GM19043 (cell line): Measurements from ENCODE around the gene ATP2B2.
"Not testable (repeated sequence)": the region's sequence is repeated elsewhere in the genome, so short reads cannot be mapped to it uniquely, and the experiment has no call there.

Source experiments
- ATAC-seq: cut with Tn5 transposase; IDR thresholded peaks from one replicate; pipeline ENCODE4 v1.9.1; 2021; ENCODE audit warnings: low read depth; ENCODE audit not compliant: unreplicated experiment

ATP2B2 gene

DNA sequence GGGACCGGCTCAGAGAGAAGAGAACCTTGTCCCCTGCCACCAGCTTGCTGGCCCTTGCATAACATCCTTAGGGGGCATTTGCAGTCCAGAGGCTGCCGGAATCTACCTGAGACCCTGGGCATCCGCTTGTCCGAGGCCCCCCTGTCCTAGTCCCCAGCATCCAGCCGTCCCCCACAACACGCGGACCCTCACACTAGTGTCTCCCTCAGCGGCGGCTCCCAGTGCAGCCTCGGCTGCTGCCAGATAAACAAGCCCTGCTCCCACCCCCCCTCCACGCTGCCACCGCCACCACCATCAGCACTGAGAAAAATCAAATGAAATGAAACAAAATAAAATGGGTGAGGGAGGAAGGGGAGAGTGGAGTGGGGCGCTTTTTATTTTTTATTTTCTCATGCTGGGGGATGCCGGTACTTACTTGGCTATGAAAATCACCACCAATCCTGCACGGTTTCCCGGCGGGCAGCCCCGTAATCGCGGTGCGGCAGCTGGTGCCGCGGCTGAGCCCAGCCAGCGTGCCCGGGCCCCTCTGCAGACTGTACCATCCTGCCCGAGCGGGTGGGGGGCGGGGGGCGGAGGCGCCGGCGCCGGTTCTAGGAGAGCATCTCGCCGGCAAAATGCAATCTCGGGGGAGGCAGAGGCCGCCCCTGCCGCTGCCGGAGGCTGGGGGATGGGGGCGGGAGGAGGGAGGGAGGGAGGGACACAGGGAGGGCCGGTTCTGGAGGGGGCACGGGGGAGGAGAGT is at the start of gene ATP2B2:
Gene ATP2B2, minus strand, starts transcription at position 537 of the 741 bp plus-strand sequence. CDS start 56,043 bp downstream, outside the sequence.
- ATAC-seq = no peak

DNA sequence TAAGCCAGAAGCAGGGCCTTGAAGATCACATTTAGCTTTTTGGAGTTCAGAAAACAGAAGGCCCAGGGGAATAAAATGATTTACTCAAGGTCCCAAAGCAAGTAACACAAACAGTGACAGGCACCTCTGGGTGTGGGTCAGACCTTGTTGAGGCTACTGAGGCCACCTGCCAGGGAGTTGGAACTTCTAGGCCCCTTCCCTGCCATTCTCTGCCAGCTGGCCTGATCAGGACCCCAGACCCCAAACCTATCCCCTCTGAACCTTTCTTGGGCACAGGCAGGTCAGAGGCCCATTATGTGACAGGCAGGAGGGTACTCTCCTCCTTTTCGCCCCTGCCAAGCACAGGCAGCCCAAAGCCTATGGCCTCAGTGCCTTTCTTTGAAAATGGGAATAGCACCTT is 49.4 kb upstream of the ATP2B2 start:
- no peak for ATAC-seq

DNA sequence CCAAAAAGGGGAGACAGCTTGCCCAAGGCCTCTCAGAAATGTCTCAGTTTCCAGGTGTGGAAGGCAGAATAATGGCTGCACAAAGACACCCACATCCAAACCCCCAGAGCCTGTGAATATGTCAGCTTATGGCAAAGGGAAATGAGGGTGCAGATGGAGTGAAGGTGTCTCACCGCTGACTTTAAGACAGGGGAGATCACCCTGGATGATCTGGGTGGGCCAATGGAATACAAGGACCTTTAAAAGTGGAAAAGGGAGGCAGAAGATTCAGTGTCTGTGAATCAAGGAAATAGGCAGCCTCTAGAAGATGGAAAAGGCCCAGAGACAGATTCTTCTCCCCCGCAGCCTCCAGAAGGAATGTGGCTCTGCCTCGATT is 48.8 kb upstream of the ATP2B2 start:
- ATAC-seq = no peak

DNA sequence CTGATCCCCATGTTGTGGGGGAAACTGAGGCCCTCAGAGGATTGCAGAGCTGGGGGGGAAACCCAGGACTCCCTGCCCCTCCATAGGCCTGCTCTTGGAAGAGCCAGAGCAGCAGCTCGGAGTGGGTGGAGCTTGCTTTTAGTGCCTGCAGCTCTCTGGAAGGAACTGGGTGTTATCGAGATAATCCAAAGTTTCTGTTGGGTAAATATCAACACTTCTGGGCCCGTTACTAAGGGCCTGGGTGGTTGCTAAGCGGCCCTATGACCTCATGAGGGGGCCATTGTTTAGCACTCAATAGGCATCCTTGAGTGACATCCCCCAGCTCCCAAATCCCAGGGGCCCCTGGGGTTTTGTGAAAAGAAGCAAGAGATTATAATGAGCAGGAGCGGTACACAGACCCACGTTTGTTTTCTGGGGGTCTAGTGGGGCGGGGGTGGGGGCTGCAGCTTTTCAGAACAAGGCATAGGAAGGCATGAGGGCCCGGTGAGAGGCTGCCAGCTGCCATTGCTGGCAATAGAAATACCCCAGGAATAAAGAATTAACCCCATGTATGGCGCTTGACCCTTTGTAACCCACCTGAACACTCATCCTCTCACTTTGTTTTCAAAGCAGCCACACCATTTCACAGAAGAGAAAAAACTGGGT is 48.3 kb upstream of the ATP2B2 start:
- no peak for ATAC-seq

DNA sequence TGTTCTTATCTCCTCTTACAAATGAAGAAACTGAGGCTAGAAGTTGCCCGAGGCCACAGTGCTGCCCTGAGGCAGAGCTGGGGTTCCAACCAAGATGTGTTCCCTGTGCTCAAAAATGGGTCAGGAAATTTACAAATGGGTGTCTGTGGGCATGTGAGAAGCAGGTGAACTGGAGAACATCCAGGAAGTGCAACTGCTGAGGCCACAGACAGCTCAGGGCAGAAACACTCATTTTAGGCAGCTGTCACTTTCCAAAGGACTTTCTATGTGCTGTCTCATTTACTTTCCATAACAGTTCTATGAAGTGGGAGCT is 47.2 kb upstream of the ATP2B2 start:
- ATAC-seq = no peak

DNA sequence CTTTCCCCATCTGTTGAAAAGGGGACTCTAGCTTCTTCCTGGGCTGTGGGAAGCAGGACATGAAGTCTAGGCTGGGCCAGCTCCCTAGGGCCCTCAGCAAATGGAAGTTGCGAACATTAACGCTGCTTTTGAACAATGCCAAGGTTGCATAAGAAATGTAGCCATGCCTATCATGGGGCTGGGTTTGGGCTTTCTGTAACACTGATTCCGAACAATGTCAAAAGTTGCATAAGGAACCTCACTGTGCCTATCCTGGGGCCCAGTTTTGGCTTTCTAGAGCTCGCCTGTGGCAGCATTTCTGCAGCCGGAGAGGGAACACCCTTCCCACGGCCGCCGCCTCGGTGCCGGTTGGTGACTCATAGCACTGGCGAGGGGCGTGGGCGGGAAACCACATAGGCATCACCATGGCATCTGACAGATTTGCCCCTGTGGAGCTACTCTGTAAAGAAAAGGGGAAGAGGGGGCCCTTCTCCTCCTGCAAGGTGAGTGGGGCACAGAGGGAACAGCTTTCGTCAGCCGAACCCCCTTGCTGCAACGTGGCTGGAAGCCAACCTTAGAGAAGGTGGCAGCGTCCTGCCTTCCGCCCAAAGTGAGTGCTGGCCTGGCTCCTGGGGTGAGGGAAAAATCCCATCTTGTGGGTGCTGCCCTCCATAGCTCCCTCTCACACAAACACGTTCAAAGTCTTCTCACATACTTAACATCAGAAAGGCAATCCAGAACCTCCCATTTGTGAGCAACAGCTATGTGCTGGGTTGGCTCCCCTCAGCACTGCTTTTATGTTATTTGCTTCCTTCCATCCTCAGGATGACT is 46.6 kb upstream of the ATP2B2 start:
- ATAC-seq = no peak

DNA sequence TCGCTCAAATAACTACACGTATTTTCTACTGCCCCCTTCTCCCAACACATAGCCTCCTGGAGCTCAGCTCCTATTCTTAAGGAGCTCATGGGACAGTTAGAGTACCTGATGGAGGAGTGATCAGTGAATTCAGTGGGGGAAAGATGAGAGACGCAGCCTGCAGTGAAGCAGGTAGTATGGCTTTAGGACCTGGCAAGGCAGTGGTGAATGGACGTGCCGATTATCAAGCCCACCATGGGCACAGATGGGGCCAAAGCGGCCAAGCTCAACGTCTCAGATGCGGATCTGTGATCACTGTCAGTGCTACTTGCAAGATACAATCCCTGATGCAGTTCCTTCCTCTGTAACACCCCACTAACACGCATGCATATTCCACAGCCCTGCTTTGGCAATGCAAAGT is 45.8 kb upstream of the ATP2B2 start:
- ATAC-seq = no peak

DNA sequence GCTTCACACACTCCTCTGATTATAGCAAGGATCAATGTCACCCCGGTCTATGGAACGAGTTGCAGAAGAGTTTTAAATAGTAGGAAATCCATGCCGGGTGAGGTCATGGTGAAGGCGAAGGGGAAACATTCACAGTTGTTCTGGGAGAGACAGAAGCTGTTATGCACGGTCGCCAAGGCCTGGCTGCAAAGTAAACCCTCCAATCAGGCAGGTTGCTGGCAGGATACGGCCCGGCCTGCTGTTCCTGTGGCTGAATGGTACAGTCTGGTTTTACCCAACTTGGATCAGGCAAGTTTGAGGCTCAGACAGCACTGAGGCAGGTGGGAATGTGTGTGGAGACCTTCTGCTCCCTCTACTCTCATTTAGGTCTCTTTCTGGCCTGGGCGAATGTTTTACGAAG is 45.3 kb upstream of the ATP2B2 start:
- ATAC-seq = no peak

DNA sequence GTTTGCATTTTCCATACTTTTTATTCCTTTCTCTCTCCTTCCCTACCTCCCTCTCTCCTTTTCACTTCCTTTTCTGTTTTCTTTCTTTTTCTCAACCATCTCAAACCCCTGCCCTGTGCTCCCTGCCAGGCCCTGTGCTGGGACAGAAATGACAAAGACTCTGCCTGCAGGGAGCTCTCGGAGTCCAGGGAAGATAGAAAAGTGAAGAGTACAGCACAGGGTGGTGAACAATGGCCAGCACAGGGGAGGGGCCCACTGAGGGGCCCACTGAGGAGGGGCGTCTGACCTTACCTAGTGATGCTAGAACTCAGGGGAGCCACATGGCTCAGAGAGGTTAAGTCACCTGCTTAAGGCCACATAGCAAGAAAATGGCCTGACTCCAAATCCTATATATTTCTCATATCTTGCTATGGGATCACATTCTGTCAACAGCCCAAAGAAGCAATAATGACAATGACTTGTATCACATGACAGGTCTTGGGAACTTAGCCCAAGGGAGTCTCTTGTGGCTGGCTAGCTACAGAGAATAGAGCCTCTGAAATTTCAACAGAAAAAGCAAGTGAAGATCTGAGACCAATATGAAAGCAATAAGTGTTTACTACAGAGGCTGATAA is 44.3 kb upstream of the ATP2B2 start:
- ATAC-seq = no peak

DNA sequence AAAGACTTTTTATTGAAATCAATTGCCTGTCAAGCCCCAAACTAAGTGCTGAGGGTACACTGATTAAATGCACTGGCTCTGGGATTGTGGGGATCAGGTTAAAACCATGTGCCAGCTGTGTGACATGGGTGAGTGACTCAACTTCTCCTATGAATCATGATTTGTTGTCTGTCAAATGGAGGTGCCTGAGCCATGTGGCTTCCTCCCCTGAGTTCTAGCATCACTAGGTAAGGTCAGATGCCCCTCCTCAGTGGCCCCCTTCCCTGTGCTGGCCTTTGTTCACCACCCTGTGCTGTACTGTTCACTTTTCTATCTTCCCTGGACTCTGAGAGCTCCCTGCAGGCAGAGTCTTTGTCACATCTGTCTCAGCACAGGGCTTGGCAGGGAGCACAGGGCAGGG is 43.6 kb upstream of the ATP2B2 start:
- ATAC-seq = no peak

DNA sequence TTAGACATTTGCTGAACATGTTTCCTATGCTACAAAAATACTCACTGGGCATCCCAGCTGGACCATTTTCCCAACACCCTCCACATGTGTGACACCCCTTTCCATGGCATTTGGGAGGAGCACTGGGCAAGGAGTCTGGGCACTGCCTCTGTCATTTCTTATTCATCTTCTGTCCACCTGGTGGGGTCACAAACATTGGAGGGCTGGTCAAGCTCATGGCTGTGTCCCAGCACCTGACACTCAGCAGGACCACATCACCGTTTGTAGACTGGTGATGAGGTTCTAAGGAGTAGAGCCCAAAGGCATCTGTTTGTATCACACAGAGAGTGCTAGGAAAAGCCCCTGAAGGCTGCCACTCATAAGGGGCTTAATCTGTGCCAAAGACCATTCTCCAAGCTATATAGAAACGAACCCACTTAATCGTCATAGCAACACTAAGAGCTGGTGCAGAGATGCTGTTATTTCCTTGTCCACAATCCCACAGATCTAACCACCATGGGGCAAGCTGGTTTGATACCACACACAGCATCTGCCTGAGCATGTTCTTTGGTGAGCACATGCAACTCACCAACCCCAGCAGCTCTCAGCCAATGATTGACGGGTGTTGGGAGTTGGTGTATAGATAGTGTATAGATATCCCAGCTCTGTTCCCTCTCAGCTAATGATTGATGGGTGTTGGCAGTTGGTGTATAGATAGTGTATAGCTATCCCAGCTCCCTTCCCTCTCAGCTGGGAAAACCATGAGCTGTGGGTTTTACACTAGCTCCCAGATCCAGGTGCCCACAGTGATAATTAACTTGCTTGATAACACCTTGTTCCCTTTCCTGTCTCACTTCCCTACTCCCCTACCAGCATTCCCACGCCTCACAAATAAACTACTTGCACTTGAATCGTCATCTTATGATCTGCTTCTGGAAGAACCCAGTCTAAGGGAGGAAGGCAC is 42.7 kb upstream of the ATP2B2 start:
- ATAC-seq = no peak

DNA sequence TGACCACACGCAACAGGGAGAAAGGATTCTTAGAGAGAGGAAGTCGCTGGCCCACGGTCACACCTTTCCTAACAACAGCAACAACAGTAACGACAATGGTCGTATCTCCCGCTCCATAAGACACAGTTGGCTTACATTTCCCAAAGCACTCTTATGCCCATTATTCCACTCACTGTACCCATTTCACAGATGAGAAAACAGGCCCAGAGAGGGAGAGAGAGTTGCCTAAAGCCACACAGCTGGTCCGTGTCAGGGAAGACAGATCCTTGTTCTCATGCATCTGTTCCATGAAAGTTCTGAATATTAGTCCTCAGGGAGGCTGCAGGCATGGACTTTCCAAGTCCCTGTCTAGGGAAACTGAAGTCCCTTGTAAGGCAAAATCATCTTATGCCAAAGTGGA is 42.0 kb upstream of the ATP2B2 start:
- no peak for ATAC-seq

DNA sequence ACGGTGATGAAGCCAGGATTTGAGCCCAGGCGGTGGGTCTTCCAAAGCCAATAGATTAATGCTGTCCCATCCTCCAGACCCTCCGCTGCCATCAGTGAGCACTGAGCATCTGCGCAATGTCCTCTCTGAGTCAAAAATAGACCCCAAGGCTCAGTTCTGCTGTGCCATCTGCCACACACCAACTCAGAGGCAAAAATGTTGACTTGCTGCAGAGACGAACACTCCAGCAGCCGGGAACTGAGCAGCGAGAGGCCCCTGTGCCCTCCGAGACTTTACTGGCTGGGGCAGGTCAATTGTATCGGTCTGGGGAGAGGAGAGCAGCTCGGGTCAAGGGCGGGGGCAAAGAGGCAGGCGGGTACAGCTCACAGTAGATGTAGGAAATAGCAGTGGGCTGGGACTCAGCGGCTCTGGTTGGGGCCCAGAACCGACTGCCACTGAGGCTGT is 41.5 kb upstream of the ATP2B2 start:
- ATAC-seq = no peak

DNA sequence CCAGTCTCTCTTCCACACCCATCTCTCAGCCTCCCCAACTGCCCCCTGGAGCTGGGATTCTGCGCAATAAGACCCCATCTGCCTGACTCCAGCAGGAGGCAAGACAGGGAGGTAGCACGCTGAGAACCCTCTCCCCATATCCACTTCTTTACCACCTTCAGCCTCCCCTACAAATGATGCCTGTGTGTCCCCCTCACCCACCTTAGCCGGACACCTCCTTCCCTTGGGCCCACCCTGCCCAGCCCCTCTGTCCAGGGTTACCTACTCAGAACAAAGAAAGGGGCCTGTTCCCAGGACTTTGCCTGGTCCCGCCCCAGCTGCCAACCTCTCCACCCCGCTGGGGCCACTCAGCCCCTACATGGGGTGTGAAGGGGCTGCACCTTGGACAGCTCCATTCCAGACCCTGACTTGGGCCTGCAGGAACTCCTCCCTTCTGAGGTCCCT is 40.8 kb upstream of the ATP2B2 start:
- no peak for ATAC-seq

DNA sequence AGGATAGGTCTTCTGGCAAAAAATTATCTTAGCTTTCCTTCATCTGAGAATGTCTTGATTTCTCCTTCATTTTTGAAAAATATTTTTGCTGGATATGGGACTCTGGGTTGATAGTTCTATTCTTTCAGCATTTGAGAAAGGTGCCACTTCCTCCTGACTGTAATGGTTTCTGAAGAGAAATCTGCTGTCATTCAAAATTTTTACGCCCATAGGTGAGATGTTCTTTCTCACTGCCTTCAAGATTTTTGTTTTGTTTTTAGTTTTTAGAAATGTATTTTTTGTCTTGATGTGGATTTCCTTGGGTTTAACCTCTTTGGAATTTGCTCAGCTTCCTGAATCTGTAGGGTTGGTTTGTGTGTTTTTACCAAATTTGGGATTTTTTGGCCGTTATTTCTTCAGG is 37.1 kb upstream of the ATP2B2 start:
- ATAC-seq = no peak

DNA sequence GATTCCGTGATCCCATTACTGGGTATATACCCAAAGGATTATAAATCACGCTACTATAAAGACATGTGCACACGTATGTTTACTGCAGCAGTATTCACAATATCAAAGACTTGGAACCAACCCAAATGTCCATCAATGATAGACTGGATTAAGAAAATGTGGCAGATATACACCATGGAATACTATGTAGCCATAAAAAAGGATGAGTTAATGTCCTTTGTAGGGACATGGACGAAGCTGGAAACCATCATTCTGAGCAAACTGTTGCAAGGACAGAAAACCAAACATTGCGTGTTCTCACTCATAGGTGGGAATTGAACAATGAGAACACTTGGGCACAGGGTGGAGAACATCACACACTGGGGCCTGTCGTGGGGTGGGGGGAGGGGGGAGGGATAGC is 35.0 kb upstream of the ATP2B2 start:
- not testable (repeated sequence) for ATAC-seq

DNA sequence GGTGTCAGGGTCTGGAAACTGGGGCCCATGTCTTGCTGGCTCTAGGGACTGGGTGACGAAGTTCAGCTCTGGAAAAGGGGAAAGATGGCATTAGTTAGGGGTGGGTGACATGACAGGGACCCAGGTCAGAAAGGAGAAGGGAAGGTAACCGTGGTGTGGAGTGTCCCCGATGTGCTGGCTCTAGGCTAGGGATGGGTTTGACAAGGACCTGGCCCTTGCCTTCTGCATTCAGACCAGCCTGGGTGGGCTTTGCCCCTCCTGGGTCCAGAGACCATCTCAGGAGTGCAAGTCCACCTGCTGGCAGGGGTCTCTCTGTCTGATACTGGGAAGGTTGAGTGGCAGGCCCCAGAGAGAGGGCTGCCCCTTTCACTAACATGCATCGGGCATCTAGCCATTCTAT is 28.7 kb upstream of the ATP2B2 start:
- no peak for ATAC-seq

DNA sequence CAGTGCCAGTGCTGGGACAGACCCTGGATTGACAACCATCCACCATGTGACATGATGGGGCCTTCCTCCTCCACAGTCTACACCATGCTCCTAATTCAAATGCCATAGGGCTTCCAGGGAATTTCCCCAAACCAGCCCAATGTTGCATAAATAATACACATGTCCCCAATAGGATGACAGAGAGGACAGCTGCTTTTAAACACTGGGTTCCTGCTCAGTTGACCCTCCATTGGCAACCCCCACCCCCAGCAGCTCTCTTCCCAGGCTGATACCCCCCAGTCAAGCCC is 28.3 kb upstream of the ATP2B2 start:
- no peak for ATAC-seq

DNA sequence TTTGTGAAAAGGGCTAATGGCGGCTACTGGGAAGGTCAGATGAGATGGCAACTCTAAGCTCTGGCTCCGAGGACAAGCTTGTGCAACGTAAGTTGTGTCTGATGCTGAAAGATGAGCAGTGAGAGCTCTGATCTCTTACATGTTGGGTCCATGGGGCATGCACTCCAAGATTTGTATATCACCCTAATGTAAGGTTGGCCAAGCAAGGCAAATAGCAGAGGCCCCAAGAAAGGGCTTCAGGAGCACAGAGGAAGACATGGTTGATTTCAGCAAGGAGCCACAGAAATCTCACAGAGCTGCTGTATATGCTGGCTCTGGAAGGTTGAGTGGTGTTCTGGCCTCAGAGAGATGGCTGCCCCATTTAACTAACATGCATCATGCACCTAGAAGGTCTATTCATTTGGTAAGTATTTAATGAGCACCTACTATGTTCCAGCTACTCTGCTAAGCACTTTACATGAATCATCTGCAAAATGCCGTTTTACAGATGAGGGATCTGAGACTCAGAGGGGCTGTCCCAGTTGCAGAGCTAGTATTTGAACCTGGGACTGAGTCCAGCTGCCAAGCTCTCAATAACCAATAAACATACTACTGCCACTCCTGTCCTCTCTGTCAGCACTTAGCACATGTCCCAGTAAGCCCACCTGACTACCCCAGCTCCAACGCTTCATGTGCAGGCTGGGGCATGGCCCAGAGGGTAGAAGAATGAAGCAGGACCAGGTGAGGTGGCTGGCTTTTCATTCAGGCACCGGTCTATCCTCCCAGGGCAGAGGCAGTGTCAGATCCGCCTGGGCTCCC is 27.8 kb upstream of the ATP2B2 start:
- ATAC-seq = no peak

DNA sequence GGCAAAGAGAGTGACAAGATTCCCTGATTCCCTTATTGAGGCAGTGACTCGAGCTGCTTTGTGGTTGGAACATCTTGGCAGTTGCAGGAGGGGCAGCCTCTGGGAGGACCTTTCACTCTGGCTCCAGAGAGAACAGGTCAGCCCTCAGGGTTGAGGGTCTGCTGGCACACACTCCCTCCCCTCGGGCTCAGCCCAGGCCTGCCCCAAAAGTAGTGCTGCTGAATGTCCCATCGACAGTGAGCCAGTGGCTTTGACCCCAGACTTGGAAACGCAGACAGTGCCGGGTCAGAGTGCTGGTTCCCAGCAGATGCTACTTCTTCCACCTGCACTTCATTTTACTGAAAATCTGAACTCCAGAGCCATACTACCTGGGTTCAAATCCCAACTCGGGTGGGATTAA is 25.6 kb upstream of the ATP2B2 start:
- no peak for ATAC-seq
